GM21576 (cell line): ENCODE data around the gene AXL.

Source experiments
- ATAC-seq: cut with Tn5 transposase; IDR thresholded peaks from one replicate; pipeline ENCODE4 v1.9.1; 2021; ENCODE audit warnings: mild to moderate bottlenecking, moderate library complexity; ENCODE audit not compliant: unreplicated experiment

The AXL gene

DNA sequence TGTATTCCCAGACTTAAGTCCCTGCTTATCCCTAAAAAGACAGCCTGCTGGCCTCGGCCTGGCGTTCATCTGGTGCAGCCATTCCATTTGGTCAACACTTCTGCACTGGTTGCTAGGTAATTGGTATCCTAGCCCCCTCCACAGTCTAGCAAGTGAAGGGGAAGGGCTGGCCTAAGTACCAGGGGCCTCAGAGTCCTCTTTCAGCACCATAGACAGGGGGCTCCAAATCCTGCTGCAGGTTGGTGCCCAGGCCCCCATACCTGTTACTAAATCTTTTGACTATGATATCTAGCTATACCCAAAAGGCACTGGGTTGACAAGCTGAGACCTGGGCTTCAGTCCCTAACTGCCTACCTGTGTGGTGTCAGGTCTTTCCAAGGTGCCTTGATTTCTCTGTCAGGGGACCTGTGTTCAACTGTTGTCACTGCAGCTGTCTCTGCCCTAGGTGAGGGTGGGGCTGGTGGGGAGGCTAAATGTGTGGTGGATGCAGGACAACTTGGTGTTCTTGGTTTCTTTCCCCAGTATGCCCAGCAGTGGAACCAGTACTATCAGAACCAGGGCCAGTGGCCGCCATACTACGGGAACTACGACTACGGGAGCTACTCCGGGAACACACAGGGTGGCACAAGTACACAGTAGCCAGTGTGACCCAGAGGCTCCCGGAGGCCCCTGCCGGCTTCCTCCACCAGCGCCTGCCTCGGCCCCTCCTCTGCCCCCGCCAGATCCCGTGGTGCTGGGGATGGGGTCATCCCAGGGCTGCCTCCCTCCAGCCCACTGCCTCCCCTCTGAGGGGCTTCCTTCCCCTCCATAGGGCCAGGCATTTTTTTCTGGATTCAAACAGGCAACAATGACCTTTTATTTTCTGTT, 87.1 kb downstream of the AXL start:
- no peak for ATAC-seq

DNA sequence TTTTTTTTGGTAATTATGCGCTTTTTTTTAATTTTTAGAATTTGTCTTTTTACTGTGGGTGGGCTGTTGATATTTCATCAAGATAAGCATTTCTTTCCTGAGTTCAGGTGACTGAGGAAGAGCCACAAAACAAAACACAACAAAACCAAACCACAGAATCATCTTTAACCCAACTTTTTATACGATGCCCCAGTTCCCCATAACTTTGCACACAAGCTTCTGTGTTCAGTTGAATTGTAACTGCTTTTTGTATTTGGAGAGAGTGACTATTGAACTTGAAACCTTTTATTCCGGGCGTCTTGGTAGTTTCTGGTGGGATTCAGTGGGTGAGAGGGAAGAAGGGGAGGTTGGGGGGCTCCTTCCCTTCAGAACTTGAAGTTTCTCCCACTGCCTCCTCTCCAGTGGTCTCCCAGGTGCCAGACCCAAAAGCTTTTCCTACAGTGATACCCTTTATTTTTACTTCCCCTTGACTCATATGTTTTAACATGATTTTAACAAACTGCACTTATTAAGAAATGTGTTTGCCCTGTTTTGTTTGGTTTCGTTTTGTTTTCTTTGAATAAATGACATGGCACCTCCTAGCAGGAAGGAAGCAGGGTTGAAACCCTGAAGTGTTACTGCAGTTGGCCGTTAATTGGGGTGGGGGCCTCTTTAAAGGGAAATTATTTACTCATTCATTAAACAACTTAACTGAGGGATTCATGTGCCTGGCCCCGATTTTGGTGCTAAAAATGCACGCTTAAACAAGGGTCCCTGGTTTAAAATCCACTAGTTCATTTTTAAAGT, 88.3 kb downstream of the AXL start:
- no peak for ATAC-seq

DNA sequence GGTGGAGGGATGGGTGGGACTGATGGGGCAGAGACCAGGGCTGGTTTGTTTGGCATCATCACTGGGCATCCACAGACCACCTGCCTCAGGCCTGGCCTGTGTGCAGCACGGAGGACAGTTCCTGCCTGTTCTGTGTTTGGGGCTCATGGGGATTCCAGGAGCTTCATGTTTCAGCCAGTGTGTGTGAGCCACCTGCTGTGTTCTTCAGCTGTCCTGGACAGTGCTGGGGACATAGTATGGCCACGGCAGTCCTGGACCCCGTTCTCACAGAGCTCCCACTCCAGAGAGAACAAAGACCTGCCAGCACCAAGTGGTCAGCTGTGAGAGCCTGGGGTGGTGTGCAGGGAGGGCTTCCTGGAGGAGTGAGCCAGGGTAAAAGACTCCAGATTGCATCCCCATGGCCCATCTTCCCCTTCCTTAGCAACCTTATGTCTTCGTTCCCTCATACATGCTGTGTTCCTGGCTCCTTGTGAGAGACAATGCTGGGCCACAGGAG, 89.0 kb downstream of the AXL start:
- ATAC-seq: no peak

DNA sequence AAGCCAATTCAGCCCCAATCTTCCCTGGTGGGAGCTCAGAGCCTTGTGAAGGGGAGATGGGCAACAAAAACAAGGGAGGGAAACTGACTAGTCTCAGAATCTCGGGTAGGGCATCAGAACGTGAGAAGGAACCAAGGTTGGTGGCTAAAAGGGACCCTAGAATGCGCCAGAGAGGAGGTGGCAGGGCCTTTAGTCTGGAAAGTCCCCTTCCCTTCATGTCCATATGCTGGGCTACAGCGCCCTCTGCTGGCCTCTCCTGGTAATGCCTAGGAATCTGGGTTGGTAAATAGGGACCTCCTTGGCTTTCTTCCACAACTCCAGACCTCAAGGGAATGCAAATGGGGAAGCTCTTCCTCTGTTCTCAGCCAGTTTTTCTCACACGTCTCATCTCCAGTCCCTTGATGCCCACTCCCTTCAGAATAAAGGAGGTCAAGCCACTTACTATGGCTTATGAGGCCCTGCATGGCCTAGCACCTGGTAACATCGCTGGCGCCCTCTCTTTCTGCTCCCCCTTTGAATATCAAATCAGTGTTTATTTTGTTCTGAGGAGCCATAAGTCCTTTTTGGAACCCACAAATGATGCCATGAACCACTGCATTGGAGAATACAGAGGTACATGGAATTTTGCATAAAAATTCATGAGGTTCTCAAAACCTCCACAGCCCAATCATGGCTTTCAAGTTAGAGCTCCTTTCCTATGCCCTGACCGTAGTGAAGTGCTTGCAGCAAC, 89.6 kb downstream of the AXL start:
- peak; percentile 43 for ATAC-seq

DNA sequence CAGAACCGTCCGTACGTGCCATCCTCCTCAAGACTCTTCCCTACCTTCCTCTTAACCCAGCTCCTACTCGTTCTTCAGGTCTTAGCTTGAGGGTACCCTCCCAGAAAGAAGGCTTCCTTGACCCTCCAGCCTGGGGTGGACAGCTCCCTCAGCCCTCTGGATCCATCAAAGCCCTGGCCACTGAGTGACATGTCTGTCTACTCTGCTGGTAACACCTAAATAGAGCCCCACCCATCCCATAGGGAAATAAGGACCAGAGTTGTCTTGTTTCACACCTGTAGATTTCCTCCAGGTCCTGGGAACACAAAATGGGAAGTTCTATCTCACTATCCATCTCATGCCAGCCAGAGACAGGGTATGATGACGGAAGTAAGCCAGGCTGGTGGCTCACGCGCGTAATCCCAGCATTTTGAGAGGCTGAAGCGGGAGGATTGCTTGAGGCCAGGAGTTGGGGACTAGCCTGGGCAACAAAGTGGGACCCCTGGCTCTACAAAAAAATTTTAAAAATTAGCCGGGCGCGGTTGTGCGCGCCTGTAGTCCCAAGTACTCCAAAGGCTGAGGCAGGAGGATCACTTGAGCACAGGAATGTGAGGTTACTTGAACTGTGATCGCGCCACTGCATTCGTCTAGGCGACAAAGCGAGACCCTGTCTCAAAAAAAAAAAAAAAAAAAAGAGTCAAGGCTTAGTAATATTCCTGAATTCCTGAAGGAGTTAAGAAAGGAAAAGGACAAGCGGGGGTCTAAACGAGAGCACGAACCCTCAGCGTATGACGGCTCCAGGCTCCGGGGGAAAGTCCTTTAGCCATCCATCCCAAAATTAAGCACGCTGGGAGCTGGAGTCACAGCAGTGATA, 90.4 kb downstream of the AXL start:
- ATAC-seq: no peak

DNA sequence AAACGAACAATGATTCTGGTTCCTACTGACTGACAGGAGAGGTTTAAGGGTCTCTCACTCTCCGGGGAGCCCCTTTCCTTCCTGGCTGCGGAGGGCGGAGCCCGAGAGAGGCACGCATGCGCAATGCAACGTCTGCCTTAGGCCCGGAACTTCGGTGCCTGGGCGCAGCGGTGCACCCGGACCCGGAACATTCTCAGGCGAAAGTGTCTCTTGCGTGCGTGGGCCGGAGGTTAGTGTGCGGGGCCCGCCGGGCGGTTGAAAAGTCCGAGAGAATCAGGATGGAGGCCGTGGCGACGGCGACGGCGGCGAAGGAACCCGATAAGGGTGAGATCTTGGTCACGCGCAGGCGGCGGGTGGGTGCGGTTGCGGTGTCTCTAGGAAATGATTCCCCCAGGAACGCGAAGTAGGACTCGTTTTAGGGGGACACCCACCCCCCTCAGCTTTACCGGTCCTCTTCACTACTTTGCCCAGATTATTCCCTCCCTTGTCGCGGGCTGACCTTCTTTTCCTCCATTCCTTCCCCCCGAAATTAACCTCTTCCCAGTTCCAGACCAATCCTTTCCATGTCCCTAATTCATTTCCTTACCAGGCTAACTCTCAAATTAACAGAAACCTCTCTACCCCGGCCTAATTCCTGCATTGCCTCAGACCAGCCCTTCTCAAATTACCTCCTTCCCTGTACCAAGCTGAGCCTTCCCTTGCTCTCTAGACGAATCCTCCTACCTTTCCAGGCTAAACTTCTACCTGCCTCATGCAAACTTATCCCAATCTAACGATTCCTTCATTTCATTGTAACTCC, 91.2 kb downstream of the AXL start, which contains the start of gene CCDC97:
Gene CCDC97, plus strand, starts transcription at position 140 of the 799 bp plus-strand sequence. Its CDS starts 139 bp downstream, at position 279.
- peak; percentile 54 for ATAC-seq

DNA sequence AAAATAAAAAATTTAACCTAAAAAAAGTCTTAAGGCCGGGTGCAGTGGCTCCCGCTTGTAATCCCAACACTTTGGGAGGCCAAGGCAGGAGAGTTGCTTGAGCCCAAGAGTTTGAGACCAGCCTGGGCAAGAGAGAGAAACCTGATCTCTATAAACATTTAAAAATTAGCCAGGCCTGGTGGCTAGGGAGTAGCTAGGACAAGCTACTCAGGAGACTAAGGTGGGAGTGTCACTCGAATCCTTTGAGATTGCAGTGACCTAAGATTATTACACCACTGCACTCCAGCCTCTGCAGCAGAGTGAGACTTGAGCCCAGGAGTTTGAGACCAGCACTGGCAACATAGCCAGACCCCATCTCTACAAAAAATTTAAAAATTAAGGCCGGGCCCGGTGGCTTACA, 92.0 kb downstream of the AXL start:
- no peak for ATAC-seq
